Measurements from ENCODE around the gene SLC37A2. TPM values are rescaled to one million over a fixed set of nuclear protein-coding genes. Genes with fewer than 3 reads are reported as not detected.

Gene SLC37A2
- total and polyA plus RNA-seq, 8 donors = 2.2 to 42.5 (median 3.2) TPM

GRCh38 chr11:125080531-125080911, 17.4 kb downstream of the SLC37A2 start:
- Histone ChIP-seq H3K27ac (no peak overlapping the region), H3K36me3 (peaks cover 0 to 3% of the 10 kb centered on the region in 2 donors), H3K4me1 (no peaks in the 10 kb centered on the region), H3K27me3 (peaks cover 0 to 6% of the 10 kb centered on the region in 2 donors), H3K4me3 (no peak overlapping the region), H3K9me3 (no peaks in the 10 kb centered on the region)
- DNase-seq (no peak), ATAC-seq (no peak)
- intact Hi-C loops (cut with DNase I) = no loop called here
- no peak for TF ChIP-seq CTCF (IDR thresholded peaks at IDR 0.05)

DNA sequence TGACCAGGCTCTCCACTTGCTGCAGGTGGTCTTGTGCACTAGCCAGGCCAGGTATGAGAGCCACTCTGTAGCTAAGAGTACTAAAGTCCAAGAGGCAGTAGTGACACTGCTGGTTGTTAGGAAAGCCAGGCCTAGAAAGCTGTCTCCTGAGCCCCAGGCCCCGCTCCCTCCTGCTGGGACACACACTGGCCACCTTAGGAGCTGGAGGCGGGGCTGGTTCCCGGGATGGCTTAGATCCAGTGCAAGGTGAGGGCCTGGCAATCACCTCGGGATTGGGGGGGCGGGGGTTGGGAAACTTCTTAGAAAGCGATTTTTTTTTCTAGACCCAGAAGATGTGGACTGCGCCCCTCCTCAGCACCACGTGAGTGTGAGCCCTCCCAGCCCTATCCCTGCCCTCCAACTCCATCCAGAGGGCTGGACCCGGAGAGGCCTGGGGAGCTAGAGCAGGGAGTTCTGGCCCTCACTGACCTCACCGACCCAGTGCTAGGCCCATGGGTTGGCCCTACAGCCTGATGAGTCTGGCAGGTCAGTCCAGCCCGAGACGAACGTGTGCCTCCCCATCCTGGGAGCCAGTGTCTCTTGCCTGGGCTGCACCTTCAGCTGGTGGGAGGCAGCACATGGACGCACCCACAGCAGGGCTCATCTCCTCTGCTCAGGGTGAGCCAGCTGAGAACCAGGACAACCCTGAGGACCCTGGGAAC, 18.1 kb downstream of the SLC37A2 start:
- ATAC-seq (no peak), DNase-seq (no peak)
- Histone ChIP-seq H3K36me3 (peaks cover 0 to 3% of the 10 kb centered on the region in 2 donors), H3K27ac (no peak overlapping the region), H3K4me1 (no peaks in the 10 kb centered on the region), H3K27me3 (peaks cover 0 to 6% of the 10 kb centered on the region in 2 donors), H3K9me3 (no peaks in the 10 kb centered on the region), H3K4me3 (no peak overlapping the region)
- intact Hi-C loops (cut with DNase I) = no loop called here
- no peak for TF ChIP-seq CTCF (IDR thresholded peaks at IDR 0.05)

DNA sequence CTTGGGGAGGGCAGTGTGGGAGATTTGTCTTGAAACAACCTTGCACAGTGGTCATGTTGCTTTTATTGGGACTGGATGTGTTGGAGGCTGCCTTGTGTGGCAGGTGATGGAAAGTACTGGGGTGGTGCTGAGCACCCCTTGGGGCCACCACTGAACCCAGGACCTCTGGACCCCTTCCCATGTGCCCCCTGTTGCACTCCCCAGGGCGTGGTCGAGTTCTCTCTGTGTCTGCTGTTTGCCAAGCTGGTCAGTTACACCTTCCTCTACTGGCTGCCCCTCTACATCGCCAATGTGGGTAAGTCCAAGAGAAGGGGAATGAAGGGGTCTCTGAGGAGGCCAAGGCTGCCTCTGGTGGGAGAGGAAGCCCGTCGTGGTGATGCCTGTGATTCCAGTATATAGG, 18.9 kb downstream of the SLC37A2 start:
- Histone ChIP-seq H3K36me3 (peaks cover 0 to 3% of the 10 kb centered on the region in 2 donors), H3K27ac (no peak overlapping the region), H3K4me3 (no peak overlapping the region), H3K9me3 (no peaks in the 10 kb centered on the region), H3K4me1 (no peaks in the 10 kb centered on the region), H3K27me3 (peaks cover 0 to 6% of the 10 kb centered on the region in 2 donors)
- intact Hi-C loops (cut with DNase I) = no loop called here
- no peak for DNase-seq
- ATAC-seq = no peak
- TF ChIP-seq CTCF (IDR thresholded peaks at IDR 0.05) = no peak

GRCh38 chr11:125082611-125083311, 19.7 kb downstream of the SLC37A2 start:
- DNase-seq (no peak), ATAC-seq (no peak)
- Histone ChIP-seq H3K4me3 (no peak overlapping the region), H3K27ac (no peak overlapping the region), H3K27me3 (peaks cover 0 to 6% of the 10 kb centered on the region in 2 donors), H3K9me3 (no peaks in the 10 kb centered on the region), H3K36me3 (peaks cover 0 to 3% of the 10 kb centered on the region in 2 donors), H3K4me1 (no peaks in the 10 kb centered on the region)
- intact Hi-C loops (cut with DNase I) = no loop called here
- no peak for TF ChIP-seq CTCF (IDR thresholded peaks at IDR 0.05)

DNA sequence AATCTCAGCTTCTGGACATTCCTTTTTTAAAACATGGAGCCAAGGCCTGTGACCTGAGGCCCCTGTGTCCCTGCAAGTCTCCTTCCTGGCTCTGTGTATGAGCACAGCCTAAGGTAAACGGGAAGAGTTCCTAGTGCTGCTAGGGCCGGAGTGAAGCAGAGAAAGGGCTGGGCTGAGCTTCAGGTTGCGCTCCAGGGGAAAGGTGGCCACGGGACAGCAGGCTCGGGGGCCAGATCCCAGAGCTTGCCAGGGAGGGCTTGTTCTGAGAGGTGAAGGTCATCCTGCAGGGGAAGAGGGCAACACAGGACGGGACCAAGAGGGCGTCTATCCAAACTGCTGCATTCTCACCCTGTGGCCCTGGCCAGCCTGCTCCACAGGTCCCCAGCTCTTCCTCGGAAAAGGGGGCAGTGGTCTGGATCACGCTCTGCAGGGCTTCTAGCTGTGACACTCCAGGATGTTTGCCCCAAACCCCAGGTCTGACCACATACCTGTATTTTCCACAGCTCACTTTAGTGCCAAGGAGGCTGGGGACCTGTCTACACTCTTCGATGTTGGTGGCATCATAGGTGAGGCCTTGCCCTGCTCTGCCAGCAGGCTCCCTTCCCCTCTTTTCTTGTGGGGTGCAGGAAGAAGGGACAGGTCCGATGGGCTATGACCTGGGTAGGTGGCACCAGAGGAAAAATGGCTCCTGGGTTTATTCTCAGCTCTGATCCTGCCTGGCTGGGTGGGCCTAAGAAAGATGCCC, 20.4 kb downstream of the SLC37A2 start:
- no peak overlapping the region for H3K27ac ChIP-seq
- H3K36me3 ChIP-seq = peaks cover 0 to 3% of the 10 kb centered on the region in 2 donors
- TF ChIP-seq CTCF (IDR thresholded peaks at IDR 0.05) = no peak
- ATAC-seq (no peak), DNase-seq (no peak)
- no peaks in the 10 kb centered on the region for H3K9me3 ChIP-seq
- peaks cover 0 to 6% of the 10 kb centered on the region in 2 donors for H3K27me3 ChIP-seq
- no peak overlapping the region for H3K4me3 ChIP-seq
- H3K4me1 ChIP-seq = no peaks in the 10 kb centered on the region
- intact Hi-C loops (cut with DNase I) = no loop called here

Data from left lung (tissue), 10 donors.